A673 (cell line): ENCODE results near the gene DIPK1A. TPM values are rescaled to one million over a fixed set of nuclear protein-coding genes. Genes with fewer than 3 reads are reported as not detected.

Source experiments
- BruUV-seq: library from RNA; stranded (reverse); fragments of 400-500 nt; replicated peaks from 2 replicates; lab custom pipeline; 2021; lab: Mats Ljungman, UMichigan
- CTCF ChIA-PET: fragments of 300-600 bp; sonication (Branson Sonifier 250); formaldehyde crosslinking; loops from one replicate; lab custom pipeline; 2022; ENCODE audit warnings: antibody characterized with exemption; lab: Charles Lee
- POLR2A ChIA-PET: fragments of 300-600 bp; sonication (Branson Sonifier 250); formaldehyde crosslinking; loops from one replicate; lab custom pipeline; 2022; ENCODE audit warnings: antibody characterized with exemption; ENCODE audit not compliant: low non-redundant PET; lab: Charles Lee
- DNase-seq: peaks from one replicate; pipeline ENCODE4 v3.0.0-alpha.2; 2015; ENCODE audit warnings: low spot score
- H3K27ac ChIP-seq: fragments of 200-600 bp; sonication (generic); 2 replicates; pipeline ENCODE4 v1.5.1; 2016; ENCODE audit warnings: mixed run types, low read depth, mild to moderate bottlenecking, mixed read lengths, antibody characterized with exemption, low read length; ENCODE audit not compliant: poor library complexity, severe bottlenecking
- H3K27me3 ChIP-seq: fragments of 200-600 bp; sonication (generic); replicated peaks from 2 replicates; pipeline ENCODE4 v1.6.1; 2017; ENCODE audit warnings: mixed run types, low read depth, mild to moderate bottlenecking, mixed read lengths, antibody characterized with exemption, low read length; ENCODE audit not compliant: insufficient read depth, poor library complexity
- H3K36me3 ChIP-seq: fragments of 200-600 bp; sonication (generic); 2 replicates; pipeline ENCODE4 v1.6.1; 2016; ENCODE audit warnings: mixed run types, mild to moderate bottlenecking, mixed read lengths, antibody characterized with exemption, low read length; ENCODE audit not compliant: insufficient read depth, poor library complexity, severe bottlenecking
- H3K4me1 ChIP-seq: fragments of 200-600 bp; sonication (generic); 2 replicates; pipeline ENCODE4 v1.6.1; 2017; ENCODE audit warnings: mixed run types, mild to moderate bottlenecking, mixed read lengths, antibody characterized with exemption, low read length; ENCODE audit not compliant: insufficient read depth, poor library complexity, severe bottlenecking
- H3K4me3 ChIP-seq: fragments of 200-600 bp; sonication (generic); 2 replicates; pipeline ENCODE4 v1.5.1; 2016; ENCODE audit warnings: low read depth, mixed run types, mild to moderate bottlenecking, mixed read lengths, low read length; ENCODE audit not compliant: poor library complexity, severe bottlenecking
- H3K9me3 ChIP-seq: fragments of 200-600 bp; sonication (generic); 2 replicates; pipeline ENCODE4 v1.6.1; 2016; ENCODE audit warnings: mixed run types, low read depth, mild to moderate bottlenecking, mixed read lengths, antibody characterized with exemption, low read length; ENCODE audit not compliant: poor library complexity, severe bottlenecking
- CTCF ChIP-seq: fragments of 300-800, 200-600 bp; sonication (generic); conservative IDR thresholded peaks from 2 replicates; pipeline ENCODE4 v1.5.1; 2017; ENCODE audit warnings: low read depth, mild to moderate bottlenecking, antibody characterized with exemption, low read length, moderate library complexity, mixed read lengths
- EZH2 ChIP-seq: fragments of 200-600 bp; sonication (generic); IDR thresholded peaks from 2 replicates; pipeline ENCODE4 v1.6.1; 2017; ENCODE audit warnings: borderline replicate concordance, low read depth, mild to moderate bottlenecking, mixed read lengths, antibody characterized with exemption, low read length; ENCODE audit not compliant: poor library complexity, severe bottlenecking
- intact Hi-C: fragments of 100-400 bp; cut with micrococcal nuclease; formaldehyde crosslinking; loops from one replicate; pipeline ENCODE4 v1.10.0; 2022; ENCODE audit not compliant: unreplicated experiment
- total RNA-seq: library from RNA; stranded (reverse); gene quantifications from 2 replicates; pipeline ENCODE4 v1.2.3, GENCODE V29; 2021

The DIPK1A gene
- total RNA-seq, 1 experiment from 2014 or later, result 10.9 TPM

GRCh38 chr1:92944901-92945747 is 16.1 kb downstream of the DIPK1A start:
- no peak overlapping the region for H3K4me3 ChIP-seq
- TF ChIP-seq EZH2 (no peak), CTCF (no peak)
- no peak overlapping the region for H3K27ac ChIP-seq
- no peaks in the 10 kb centered on the region for H3K36me3 ChIP-seq
- POLR2A ChIA-PET, result no interaction called here
- intact Hi-C loops, result no loop called here
- no TSS peak for BruUV-seq
- no peaks in the 10 kb centered on the region for H3K27me3 ChIP-seq
- DNase-seq, result no peak
- CTCF ChIA-PET, result interaction anchor here (0.5 kb wide), 1 partner anchor 80 kb away, joined by 3 read pairs; no protein-coding TSS in a partner anchor
- peaks cover 5% of the 10 kb centered on the region for H3K9me3 ChIP-seq
- no peaks in the 10 kb centered on the region for H3K4me1 ChIP-seq

- ChIA-PET POLR2A (no interaction called here), CTCF (no interaction called here)
- intact Hi-C loops, result no loop called here
- no peaks in the 10 kb centered on the region for H3K4me1 ChIP-seq
- H3K27ac ChIP-seq, result no peak overlapping the region
- no peak for DNase-seq
- BruUV-seq, result no TSS peak
- H3K36me3 ChIP-seq, result no peaks in the 10 kb centered on the region
- H3K9me3 ChIP-seq, result peaks cover 5% of the 10 kb centered on the region
- TF ChIP-seq EZH2, result no peak
- no peak for TF ChIP-seq CTCF
- H3K27me3 ChIP-seq, result no peaks in the 10 kb centered on the region
- H3K4me3 ChIP-seq, result no peak overlapping the region
Measured at GRCh38 chr1:92943502-92943847, 17.8 kb downstream of the DIPK1A start.

- intact Hi-C loops, result no loop called here
- H3K36me3 ChIP-seq, result no peaks in the 10 kb centered on the region
- no peak overlapping the region for H3K4me3 ChIP-seq
- peaks cover 13% of the 10 kb centered on the region for H3K4me1 ChIP-seq
- POLR2A ChIA-PET, result no interaction called here
- H3K27ac ChIP-seq, result no peak overlapping the region
- no TSS peak for BruUV-seq
- no peaks in the 10 kb centered on the region for H3K27me3 ChIP-seq
- CTCF ChIA-PET, result no interaction called here
- no peak for DNase-seq
- TF ChIP-seq CTCF (no peak), EZH2 (no peak)
- no peaks in the 10 kb centered on the region for H3K9me3 ChIP-seq
Measured at GRCh38 chr1:92940541-92940940, 20.7 kb downstream of the DIPK1A start.
